HG03025 (cell line): ENCODE data around the gene ANO7.

Source experiments
- ATAC-seq: cut with Tn5 transposase; IDR thresholded peaks from one replicate; pipeline ENCODE4 v1.9.1; 2021; ENCODE audit warnings: mild to moderate bottlenecking, moderate library complexity; ENCODE audit not compliant: unreplicated experiment, low FRiP score

Gene ANO7

GRCh38 chr2:241241669-241242068 is 53.2 kb downstream of the ANO7 start:
- no peak for ATAC-seq

GRCh38 chr2:241242306-241242705 is 53.8 kb downstream of the ANO7 start:
- ATAC-seq, result no peak

DNA sequence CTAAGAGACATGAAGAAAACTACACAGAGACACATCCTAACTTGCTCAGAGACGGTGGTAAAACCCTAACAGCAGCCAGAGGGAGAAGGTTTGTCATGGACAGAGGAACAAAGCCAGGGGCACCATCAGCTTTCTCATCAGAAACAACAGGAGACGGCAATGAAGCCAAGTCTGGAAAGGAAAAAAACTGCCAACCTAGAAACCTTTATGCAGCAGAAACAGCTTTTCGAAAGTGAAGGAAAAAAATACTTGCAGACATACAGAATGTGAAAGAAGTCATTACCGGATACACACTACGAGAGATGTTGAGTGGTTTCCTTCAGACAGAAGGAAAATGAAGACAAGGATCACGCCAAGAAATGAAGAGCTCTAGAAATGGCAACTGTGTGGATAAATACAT is 55.9 kb downstream of the ANO7 start:
- ATAC-seq, result no peak

- ATAC-seq, result no peak
Observed at GRCh38 chr2:241248289-241248688, 59.8 kb downstream of the ANO7 start.

GRCh38 chr2:241248897-241249296 is 60.4 kb downstream of the ANO7 start:
- ATAC-seq, result no peak

DNA sequence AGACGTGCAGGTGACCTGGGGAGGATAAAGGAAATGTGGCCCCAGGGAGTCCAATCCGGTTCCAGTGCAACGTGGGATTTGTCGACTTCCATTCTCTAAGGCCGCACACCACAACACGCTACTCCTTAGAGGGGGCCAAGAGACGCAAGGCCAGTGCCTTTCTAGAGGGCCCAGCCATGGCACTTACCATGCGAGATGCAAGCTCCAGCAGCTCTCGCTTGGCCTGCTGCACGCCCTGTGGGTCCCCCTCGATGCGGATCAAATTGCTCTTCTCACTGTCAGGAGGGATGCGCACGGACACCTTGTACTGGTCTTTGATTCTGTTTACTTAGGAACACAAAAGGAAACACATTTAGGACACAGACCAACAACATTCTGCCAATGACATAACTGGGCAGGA is 61.2 kb downstream of the ANO7 start:
- ATAC-seq, result no peak

GRCh38 chr2:241252778-241253475 is 64.5 kb downstream of the ANO7 start:
- no peak for ATAC-seq

DNA sequence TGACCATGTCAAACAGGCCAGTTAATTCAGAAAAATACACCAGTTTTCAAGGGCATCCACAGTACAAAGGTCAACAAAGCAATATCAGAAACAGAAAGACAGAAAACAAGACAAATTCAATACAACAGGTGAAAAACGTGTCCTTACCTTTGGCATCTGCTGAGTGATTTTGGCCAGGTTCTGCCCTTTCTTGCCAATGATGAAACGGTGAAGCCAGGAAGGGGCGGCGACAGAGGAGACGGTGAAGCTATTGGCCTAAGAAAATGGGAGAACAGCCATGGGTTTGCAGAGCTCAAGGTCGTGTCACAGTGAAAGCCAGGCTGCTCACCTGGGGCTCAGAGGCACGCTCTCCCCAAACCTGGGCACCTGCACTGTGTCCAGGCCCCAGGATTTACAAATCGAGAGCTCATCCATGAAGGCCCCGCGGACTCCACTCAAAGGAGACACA is 66.5 kb downstream of the ANO7 start:
- no peak for ATAC-seq

DNA sequence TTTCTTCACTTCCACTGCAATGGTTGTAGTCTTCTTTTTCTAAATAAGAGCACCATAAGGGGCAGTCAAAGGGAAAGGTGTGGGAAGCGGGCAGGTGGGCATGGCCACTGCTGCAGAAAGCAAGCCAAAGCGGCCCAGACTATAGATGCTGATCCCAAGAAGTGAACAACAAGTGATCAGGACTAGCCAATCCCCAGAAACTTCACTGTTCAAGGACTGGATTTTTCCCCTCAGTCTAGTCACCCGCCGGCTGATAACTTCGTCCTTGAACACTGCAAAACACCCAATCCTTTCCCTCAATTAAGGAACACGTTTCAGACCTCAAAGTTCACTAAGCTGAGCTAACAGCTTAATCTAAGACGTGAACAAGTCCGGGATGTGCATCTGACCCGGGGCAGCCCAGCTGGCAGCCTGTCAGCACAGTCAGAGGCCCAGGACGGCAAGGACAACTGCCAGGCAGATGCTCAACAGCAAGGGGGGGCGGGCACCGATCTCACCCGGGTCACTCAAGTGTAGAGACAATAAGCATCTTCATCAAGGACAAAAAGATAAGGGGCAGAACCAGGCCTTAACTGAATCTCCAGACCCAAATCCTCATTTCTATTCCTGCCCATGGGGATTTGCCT is 67.2 kb downstream of the ANO7 start:
- no peak for ATAC-seq

GRCh38 chr2:241256168-241256545 is 67.7 kb downstream of the ANO7 start:
- no peak for ATAC-seq

DNA sequence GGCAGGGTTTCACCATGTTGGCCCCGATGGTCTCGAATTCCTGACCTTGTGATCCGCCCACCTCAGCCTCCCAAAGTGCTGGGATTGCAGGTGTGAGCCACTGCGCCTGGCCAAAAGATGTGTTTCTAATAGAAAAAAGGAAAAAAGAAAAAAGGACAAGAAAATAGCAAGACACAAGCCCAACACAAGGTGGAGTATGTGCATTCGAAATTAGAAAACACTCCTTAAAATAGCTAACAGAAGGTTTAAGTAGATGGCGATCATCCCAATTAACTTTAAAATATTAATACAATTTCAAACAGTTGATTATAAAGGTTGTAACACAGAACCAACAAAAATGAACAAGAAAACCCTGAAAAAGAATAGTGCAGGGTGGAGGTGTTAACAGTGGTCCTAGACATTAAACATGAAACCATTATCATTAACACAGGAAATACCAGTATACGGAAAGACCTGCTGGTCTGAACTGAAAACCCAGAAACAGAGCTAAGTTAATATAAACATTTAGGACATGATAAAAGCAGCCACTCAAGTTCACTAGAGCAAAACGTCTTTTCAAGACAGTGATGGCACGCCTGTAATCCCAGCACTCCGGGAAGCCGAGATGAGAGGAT is 69.0 kb downstream of the ANO7 start:
- no peak for ATAC-seq

- no peak for ATAC-seq
Observed at GRCh38 chr2:241258505-241259280, 70.2 kb downstream of the ANO7 start.

DNA sequence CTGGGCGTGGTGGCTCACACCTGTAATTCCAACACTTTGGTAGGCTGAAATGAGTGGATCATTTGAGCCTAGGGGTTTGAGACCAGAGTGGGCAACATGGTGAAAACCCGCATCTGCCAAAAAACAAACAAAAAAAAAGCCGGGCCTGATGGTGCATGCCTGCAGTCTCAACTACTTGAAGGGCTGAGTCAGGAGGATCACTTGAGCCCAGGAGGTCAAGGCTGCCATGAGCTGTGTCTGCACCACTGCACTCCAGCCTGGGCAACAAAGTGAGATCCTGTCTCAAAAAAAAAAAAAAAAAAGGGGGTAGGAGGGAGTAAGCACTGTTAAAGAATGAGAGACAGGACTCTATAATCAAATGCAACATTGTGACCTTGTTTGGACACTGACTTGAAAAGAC is 72.4 kb downstream of the ANO7 start:
- ATAC-seq, result no peak

- no peak for ATAC-seq
Observed at GRCh38 chr2:241261628-241262027, 73.2 kb downstream of the ANO7 start.

GRCh38 chr2:241263061-241263460 is 74.6 kb downstream of the ANO7 start:
- no peak for ATAC-seq

GRCh38 chr2:241265506-241265905 is 77.0 kb downstream of the ANO7 start:
- no peak for ATAC-seq

DNA sequence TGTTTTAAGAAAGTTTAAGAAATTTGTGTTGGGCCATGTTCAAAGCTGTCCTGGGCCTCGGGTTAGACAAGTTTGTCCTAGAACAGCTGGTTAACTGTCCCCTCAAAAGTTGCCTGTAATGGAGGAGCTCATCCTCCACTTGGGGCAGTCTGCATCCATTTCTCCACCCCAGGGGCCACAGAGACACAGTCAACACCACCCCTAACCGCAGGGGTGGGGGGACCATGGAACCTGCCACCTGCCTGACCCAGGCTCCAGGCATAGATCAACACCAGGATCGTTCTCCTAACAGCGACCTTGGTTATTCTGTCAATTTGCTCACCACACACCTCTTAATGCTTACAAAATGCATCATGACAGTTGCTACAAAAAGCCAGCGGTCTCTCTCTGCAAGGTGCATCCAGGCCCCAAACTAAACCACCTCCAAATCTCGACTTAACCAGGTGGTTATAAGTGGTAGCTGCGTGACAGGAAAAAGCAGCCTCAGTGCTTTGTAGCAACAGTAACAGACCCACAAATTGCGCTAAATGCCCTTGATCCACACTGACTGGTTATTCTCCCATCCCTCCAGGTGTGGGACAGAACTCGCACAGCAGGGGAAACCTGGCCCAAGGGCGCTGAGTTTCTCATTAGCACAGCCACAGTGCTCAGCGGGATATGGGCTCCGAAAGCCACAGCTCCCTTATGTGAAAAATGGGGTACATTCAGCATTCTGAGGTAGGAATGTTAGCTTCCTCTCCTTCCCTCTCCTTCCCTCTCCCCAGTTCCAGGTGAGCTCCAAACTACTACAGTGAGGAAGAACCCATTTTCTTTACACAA is 79.0 kb downstream of the ANO7 start:
- no peak for ATAC-seq

GRCh38 chr2:241268306-241268705 is 79.8 kb downstream of the ANO7 start:
- no peak for ATAC-seq

DNA sequence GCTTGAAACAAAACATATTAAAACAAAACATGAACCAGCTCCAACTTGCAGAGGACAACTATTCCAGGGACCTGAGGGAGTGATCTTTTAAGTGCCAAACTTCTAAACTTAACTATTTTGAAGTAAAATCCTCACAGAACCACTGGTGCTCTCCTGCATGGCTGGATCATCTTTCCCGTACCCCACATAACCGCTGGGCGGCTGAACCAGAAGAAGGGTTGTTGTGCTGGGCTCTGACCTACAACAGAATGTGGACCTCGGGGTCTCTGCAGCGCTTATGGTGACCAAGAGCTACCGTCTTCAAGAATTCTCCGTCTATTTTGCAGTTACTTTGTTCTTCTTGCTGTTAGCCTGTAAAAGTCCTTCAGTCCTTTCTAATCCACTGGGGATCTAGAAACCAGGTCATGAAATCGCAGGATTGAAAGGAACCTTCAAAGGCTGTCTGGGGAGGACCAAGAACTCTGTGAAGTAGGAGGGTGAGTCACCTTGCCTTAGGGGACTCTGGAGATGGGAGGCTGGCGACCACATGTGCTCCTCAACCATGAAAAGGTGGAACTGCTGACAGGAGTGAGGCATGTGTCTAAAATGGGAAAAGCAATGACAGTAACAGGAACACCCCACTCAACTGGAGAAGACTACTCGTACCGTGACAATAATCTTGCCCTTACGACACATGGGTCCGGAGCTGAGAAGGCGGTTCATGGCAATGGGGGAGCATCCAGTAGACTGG is 80.4 kb downstream of the ANO7 start:
- ATAC-seq, result no peak
